IMR-90 (cell line): ENCODE results near the gene NACA. TPM values are rescaled to one million over a fixed set of nuclear protein-coding genes. Genes with fewer than 3 reads are reported as not detected.

Experiments used
- ATAC-seq: fragments of 200-7000 bp; cut with Tn5 transposase; 2 replicates; pipeline ENCODE4 v1.9.1; 2020; ENCODE audit warnings: low read depth, mild to moderate bottlenecking, moderate library complexity
- BruUV-seq: library from RNA; stranded (reverse); fragments of 400-500 nt; replicated peaks from 2 replicates; lab custom pipeline; 2021; lab: Mats Ljungman, UMichigan
- CTCF ChIA-PET: fragments of 300-600 bp; formaldehyde crosslinking; extraction: SDS; loops from one replicate; lab custom pipeline; 2021; ENCODE audit warnings: antibody characterized with exemption; lab: Yijun Ruan, JAX
- POLR2A ChIA-PET: fragments of 300-600 bp; sonication (Branson Sonifier 250); formaldehyde crosslinking; loops from one replicate; lab custom pipeline; 2022; ENCODE audit warnings: antibody characterized with exemption; ENCODE audit not compliant: unreplicated experiment; lab: Charles Lee
- DNase-seq: peaks from one replicate; pipeline ENCODE4 v3.0.0; 2013
- H2AFZ ChIP-seq: replicated peaks from 2 replicates; pipeline ENCODE3; 2013; ENCODE audit warnings: low read length, mild to moderate bottlenecking; ENCODE audit not compliant: poor library complexity
- H2AK5ac ChIP-seq: 2 replicates; pipeline ENCODE4 v1.6.1; 2013; ENCODE audit warnings: low read depth, low read length, inconsistent platforms
- H2AK9ac ChIP-seq: replicated peaks from 2 replicates; pipeline ENCODE3; 2013; ENCODE audit warnings: mild to moderate bottlenecking, low read depth, low read length, moderate library complexity; ENCODE audit not compliant: poor library complexity
- H2BK120ac ChIP-seq: 2 replicates; pipeline ENCODE4 v1.6.1; 2013; ENCODE audit warnings: low read depth, low read length, inconsistent platforms
- H2BK15ac ChIP-seq: 3 replicates; pipeline ENCODE4 v1.6.1; 2013; ENCODE audit warnings: low read depth, low read length, inconsistent platforms
- H2BK20ac ChIP-seq: 2 replicates; pipeline ENCODE4 v1.6.1; 2013; ENCODE audit warnings: low read depth, mild to moderate bottlenecking, inconsistent platforms, low read length, moderate library complexity
- H2BK5ac ChIP-seq: 2 replicates; pipeline ENCODE4 v1.6.1; 2013; ENCODE audit warnings: mild to moderate bottlenecking, low read depth, low read length, inconsistent platforms; ENCODE audit not compliant: poor library complexity, severe bottlenecking
- H3K14ac ChIP-seq: replicated peaks from 2 replicates; pipeline ENCODE4 v1.6.1; 2013; ENCODE audit warnings: low read depth, low read length, inconsistent platforms
- H3K18ac ChIP-seq: 2 replicates; pipeline ENCODE4 v1.6.1; 2013; ENCODE audit warnings: low read depth, low read length, control low read depth
- H3K23ac ChIP-seq: 2 replicates; pipeline ENCODE4 v1.6.1; 2013; ENCODE audit warnings: low read depth, low read length, inconsistent platforms
- H3K27ac ChIP-seq: 2 replicates; pipeline ENCODE4 v1.5.1; 2013; ENCODE audit warnings: mild to moderate bottlenecking, control low read depth, low read length; ENCODE audit not compliant: insufficient read depth
- H3K27me3 ChIP-seq: 2 replicates; pipeline ENCODE4 v1.6.1; 2013; ENCODE audit warnings: low read length; ENCODE audit not compliant: control insufficient read depth, insufficient read depth
- H3K36me3 ChIP-seq: 2 replicates; pipeline ENCODE4 v1.6.1; 2013; ENCODE audit warnings: low read length, mixed read lengths; ENCODE audit not compliant: control insufficient read depth, insufficient read depth
- H3K4ac ChIP-seq: 2 replicates; pipeline ENCODE4 v1.6.1; 2013; ENCODE audit warnings: low read depth, low read length, inconsistent platforms
- H3K4me1 ChIP-seq: 2 replicates; pipeline ENCODE4 v1.6.1; 2013; ENCODE audit warnings: low read length, mixed read lengths; ENCODE audit not compliant: control insufficient read depth, insufficient read depth
- H3K4me2 ChIP-seq: 2 replicates; pipeline ENCODE4 v1.6.1; 2013; ENCODE audit warnings: low read depth, mild to moderate bottlenecking, control low read depth, low read length, moderate library complexity
- H3K4me3 ChIP-seq: 2 replicates; pipeline ENCODE4 v1.5.1; 2013; ENCODE audit warnings: low read depth, mild to moderate bottlenecking, control low read depth, low read length, moderate library complexity; ENCODE audit not compliant: insufficient read depth
- H3K56ac ChIP-seq: 2 replicates; pipeline ENCODE4 v1.6.1; 2013; ENCODE audit warnings: low read length, inconsistent platforms; ENCODE audit not compliant: insufficient read depth; ENCODE audit errors: extremely low read depth
- H3K79me1 ChIP-seq, 2 experiments: 2 replicates each; pipeline ENCODE4 v1.6.1; 2013; ENCODE audit warnings: low read length in 2 of 2, inconsistent platforms in 1 of 2, low read depth in 1 of 2
- H3K9ac ChIP-seq: 2 replicates; pipeline ENCODE4 v1.6.1; 2013; ENCODE audit warnings: low read depth, low read length, control low read depth
- H3K9me1 ChIP-seq: 2 replicates; pipeline ENCODE4 v1.6.1; 2013; ENCODE audit warnings: low read length, inconsistent platforms; ENCODE audit not compliant: insufficient read depth
- H3K9me3 ChIP-seq: 2 replicates; pipeline ENCODE4 v1.6.1; 2013; ENCODE audit warnings: low read length; ENCODE audit not compliant: control insufficient read depth, insufficient read depth
- H4K20me1 ChIP-seq: 2 replicates; pipeline ENCODE4 v1.6.1; 2013; ENCODE audit warnings: low read length, inconsistent platforms; ENCODE audit not compliant: insufficient read depth
- H4K5ac ChIP-seq: 2 replicates; pipeline ENCODE4 v1.6.1; 2013; ENCODE audit warnings: mild to moderate bottlenecking, low read depth, low read length, control low read depth
- H4K8ac ChIP-seq, 2 experiments: 2 replicates each; pipeline ENCODE4 v1.6.1; 2013; ENCODE audit warnings: low read depth in 2 of 2, low read length in 2 of 2, control low read depth in 1 of 2, inconsistent platforms in 1 of 2
- H4K91ac ChIP-seq: 2 replicates; pipeline ENCODE4 v1.6.1; 2013; ENCODE audit warnings: low read depth, low read length, inconsistent platforms; ENCODE audit not compliant: insufficient read depth
- CHD1 ChIP-seq: IDR thresholded peaks from 2 replicates; pipeline ENCODE4 v1.6.1; 2012; ENCODE audit warnings: low read depth, low read length, improper control_type of control experiment
- CTCF ChIP-seq: conservative IDR thresholded peaks from 2 replicates; pipeline ENCODE4 v1.5.1; 2012; ENCODE audit warnings: mild to moderate bottlenecking, low read depth, low read length, improper control_type of control experiment
- RAD21 ChIP-seq: IDR thresholded peaks from 2 replicates; pipeline ENCODE4 v1.6.1; 2012; ENCODE audit warnings: low read length, improper control_type of control experiment
- RFX5 ChIP-seq: IDR thresholded peaks from 2 replicates; pipeline ENCODE4 v1.8.0; 2012; ENCODE audit warnings: low read depth, mild to moderate bottlenecking, low read length, moderate library complexity
- WGBS, 2 experiments: methylation state at CpG; one replicate each; pipeline versions ENCODE4 v1.1.5 to v1.1.7; 2013; ENCODE audit warnings: missing lambda C conversion rate in 2 of 2; ENCODE audit not compliant: insufficient read length in 1 of 2; ENCODE audit errors: extremely low coverage in 2 of 2; 5-methylcytosine and 5-hydroxymethylcytosine counted together
- dilution Hi-C: fragments of 300-500 bp; cut with HindIII; formaldehyde crosslinking; loops from one replicate; pipeline ENCODE4 v1.14.3; 2018; ENCODE audit warnings: low sequenced_read_pairs; ENCODE audit not compliant: unreplicated experiment
- in situ Hi-C: fragments of 300-500 bp; cut with MboI; formaldehyde crosslinking; loops from 3 replicates; pipeline ENCODE4 v1.14.3; 2019; ENCODE audit warnings: low sequenced_read_pairs, inconsistent platforms, mixed read lengths
- intact Hi-C: fragments of 100-400 bp; cut with micrococcal nuclease; formaldehyde crosslinking; loops from 2 replicates; pipeline ENCODE4 v1.10.0; 2022
- polyA plus RNA-seq, 3 experiments: library from polyadenylated mRNA; depleted of rRNA; stranded (reverse); fragments of >200 nt; gene quantifications; 2 replicates each; pipeline ENCODE4 v1.2.3, GENCODE V29; 2012; ENCODE audit warnings: low replicate concordance in 1 of 3
- total RNA-seq: library from RNA; depleted of rRNA; stranded (reverse); fragments of >200 nt; gene quantifications from 2 replicates; pipeline ENCODE4 v1.2.3, GENCODE V29; 2012

The NACA gene
- total and polyA plus RNA-seq, 2 of the 4 experiments (the other 2 are of a cell fraction), result 662 to 1,223 TPM

GRCh38 chr12:56718636-56719035, 6.5 kb downstream of the NACA start:
- Histone ChIP-seq H3K9ac (no peak overlapping the region), H3K9me3 (no peaks in the 10 kb centered on the region), H3K27ac (no peak overlapping the region; the same call in 1 of the 2 replicates), H4K91ac (no peak overlapping the region), H2AK5ac (no peak overlapping the region), H4K8ac (no peak overlapping the region), H2AK9ac (no peak overlapping the region), H2BK120ac (no peak overlapping the region), H3K9me1 (peaks cover 44% of the 10 kb centered on the region), H4K20me1 (peaks cover 94% of the 10 kb centered on the region), H2BK20ac (no peak overlapping the region), H3K79me1 (peaks cover 13 to 78% of the 10 kb centered on the region in 2 experiments), H3K36me3 (peaks cover 51% of the 10 kb centered on the region), H3K4ac (no peak overlapping the region), H3K4me1 (peaks cover 15% of the 10 kb centered on the region), H3K56ac (no peak overlapping the region), H3K14ac (no peak overlapping the region), H3K4me3 (no peak overlapping the region), H3K27me3 (no peaks in the 10 kb centered on the region), H3K4me2 (no peak overlapping the region), H2BK5ac (no peak overlapping the region), H3K23ac (no peak overlapping the region), H2AFZ (no peak overlapping the region), H3K18ac (no peak overlapping the region), H4K5ac (no peak overlapping the region), H2BK15ac (no peak overlapping the region)
- CTCF ChIA-PET, result interaction anchor here (0.7 kb wide), 1 partner anchor 805 kb away, joined by 3 read pairs; no protein-coding TSS in a partner anchor
- TF ChIP-seq RFX5 (no peak), CHD1 (no peak), RAD21 (no peak), CTCF (no peak)
- dilution Hi-C loops (no loop called here), in situ Hi-C loops (no loop called here), intact Hi-C loops (no loop called here)
- POLR2A ChIA-PET, result interaction anchor here (0.6 kb wide), 1 partner anchor 28 kb away, joined by 3 read pairs; no protein-coding TSS in a partner anchor
- WGBS, 2 experiments, result 51% methylated on average over 4 of the region's 4 CpGs; no CpG with 5 or more reads in 1 of the 2 experiments
- ATAC-seq, result no peak
- BruUV-seq, result no TSS peak
- DNase-seq, result no peak
